Mesodermal cell (in vitro differentiated cells): ENCODE data around the gene FRAT1.

Experiments used
- H3K27ac ChIP-seq: 2 replicates; pipeline ENCODE4 v1.7.0; 2013; ENCODE audit warnings: mild to moderate bottlenecking, low read depth, low read length, moderate library complexity; ENCODE audit not compliant: severe bottlenecking
- H3K36me3 ChIP-seq: 2 replicates; pipeline ENCODE4 v1.7.1; 2013; ENCODE audit warnings: mild to moderate bottlenecking, low read length, moderate library complexity; ENCODE audit not compliant: control insufficient read depth, insufficient read depth
- H3K4me1 ChIP-seq: one replicate; pipeline ENCODE4 v1.7.1; 2013; ENCODE audit warnings: mild to moderate bottlenecking, low read length; ENCODE audit not compliant: insufficient read depth, control insufficient read depth, poor library complexity, severe bottlenecking
- H3K4me3 ChIP-seq: 2 replicates; pipeline ENCODE4 v1.7.0; 2013; ENCODE audit warnings: low read length, control low read depth, mild to moderate bottlenecking; ENCODE audit not compliant: insufficient read depth, poor library complexity, severe bottlenecking; ENCODE audit errors: extremely low read depth
- H3K9me3 ChIP-seq: 2 replicates; pipeline ENCODE4 v1.7.1; 2013; ENCODE audit warnings: mild to moderate bottlenecking, low read length, moderate library complexity; ENCODE audit not compliant: control insufficient read depth
- WGBS, 2 experiments: methylation state at CpG; one replicate each; pipeline ENCODE4 v1.1.5; 2013; ENCODE audit warnings: missing lambda C conversion rate in 2 of 2; ENCODE audit not compliant: insufficient coverage in 2 of 2; 5-methylcytosine and 5-hydroxymethylcytosine counted together

Gene FRAT1

GRCh38 chr10:97356318-97356914 is 37.3 kb downstream of the FRAT1 start:
- H3K27ac ChIP-seq = no peak overlapping the region
- H3K4me3 ChIP-seq = no peak overlapping the region
- H3K36me3 ChIP-seq = peaks cover 77% of the 10 kb centered on the region
- no peaks in the 10 kb centered on the region for H3K9me3 ChIP-seq
- no peaks in the 10 kb centered on the region for H3K4me1 ChIP-seq
- 92 to 98% methylated on average over 3 to 6 of the region's 6 CpGs for WGBS, 2 experiments

- H3K4me1 ChIP-seq = no peaks in the 10 kb centered on the region
- H3K36me3 ChIP-seq = peaks cover 77% of the 10 kb centered on the region
- 80 to 82% methylated on average over 7 of the region's 7 CpGs for WGBS, 2 experiments
- H3K9me3 ChIP-seq = no peaks in the 10 kb centered on the region
- no peak overlapping the region for H3K4me3 ChIP-seq
- H3K27ac ChIP-seq = no peak overlapping the region
Measured at GRCh38 chr10:97356918-97357317, 37.8 kb downstream of the FRAT1 start.

DNA sequence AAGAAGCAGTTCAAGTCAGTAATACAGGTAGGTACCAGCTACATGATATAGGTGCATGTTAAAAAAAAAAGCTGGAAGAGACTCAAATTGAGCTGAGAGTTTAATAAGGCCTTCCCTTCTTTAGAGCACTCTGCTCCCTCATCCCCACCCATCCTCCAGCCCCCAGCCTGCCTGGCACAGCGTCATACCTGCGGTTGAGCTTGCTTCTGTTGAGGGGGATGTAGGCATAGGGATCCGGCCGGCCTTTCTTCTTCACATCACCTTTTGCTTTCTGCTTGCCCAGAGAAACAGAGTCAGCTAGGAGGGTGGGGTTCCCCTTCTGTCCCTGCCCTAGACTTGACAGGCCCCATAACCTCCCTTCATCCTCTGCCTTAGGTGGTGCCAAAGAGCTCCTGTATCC is 39.3 kb downstream of the FRAT1 start:
- Histone ChIP-seq H3K4me3 (no peak overlapping the region), H3K36me3 (peaks cover 75% of the 10 kb centered on the region), H3K9me3 (no peaks in the 10 kb centered on the region), H3K4me1 (no peaks in the 10 kb centered on the region), H3K27ac (no peak overlapping the region)
- 92% methylated on average over 2 of the region's 4 CpGs; no CpG with 5 or more reads in 1 of the 2 experiments for WGBS, 2 experiments

GRCh38 chr10:97358781-97359180 is 39.7 kb downstream of the FRAT1 start:
- H3K27ac ChIP-seq = no peak overlapping the region
- 88 to 91% methylated on average over 3 of the region's 3 CpGs for WGBS, 2 experiments
- H3K4me1 ChIP-seq = no peaks in the 10 kb centered on the region
- H3K4me3 ChIP-seq = no peak overlapping the region
- H3K9me3 ChIP-seq = no peaks in the 10 kb centered on the region
- H3K36me3 ChIP-seq = peaks cover 74% of the 10 kb centered on the region

- Histone ChIP-seq H3K27ac (no peak overlapping the region), H3K4me1 (no peaks in the 10 kb centered on the region), H3K9me3 (no peaks in the 10 kb centered on the region), H3K4me3 (no peak overlapping the region), H3K36me3 (peaks cover 77% of the 10 kb centered on the region)
- 93 to 97% methylated on average over 9 to 11 of the region's 11 CpGs for WGBS, 2 experiments
Measured at GRCh38 chr10:97360705-97361536, 41.9 kb downstream of the FRAT1 start.

DNA sequence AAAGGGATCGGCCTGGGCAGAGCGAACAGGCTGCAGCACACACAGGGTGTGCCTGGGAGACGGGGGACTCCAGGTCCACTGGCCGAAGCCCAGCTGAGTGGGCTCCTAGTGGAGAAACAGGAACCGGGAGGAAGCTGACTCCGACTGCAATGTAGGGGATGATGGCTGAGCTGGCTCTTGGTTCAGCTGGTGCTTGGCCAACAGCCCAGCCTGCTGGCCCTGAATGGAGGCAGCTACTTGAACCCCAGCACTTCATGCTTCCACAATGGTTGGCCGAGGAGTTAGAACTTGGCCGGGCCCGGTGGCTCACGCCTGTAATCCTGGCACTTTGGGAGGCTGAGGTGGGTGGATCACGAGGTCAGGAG is 42.4 kb downstream of the FRAT1 start:
- Histone ChIP-seq H3K4me1 (no peaks in the 10 kb centered on the region), H3K4me3 (no peak overlapping the region), H3K27ac (no peak overlapping the region), H3K36me3 (peaks cover 77% of the 10 kb centered on the region), H3K9me3 (no peaks in the 10 kb centered on the region)
- 92 to 98% methylated on average over 6 to 10 of the region's 11 CpGs for WGBS, 2 experiments

GRCh38 chr10:97362310-97363033 is 43.4 kb downstream of the FRAT1 start:
- no peaks in the 10 kb centered on the region for H3K9me3 ChIP-seq
- no peak overlapping the region for H3K4me3 ChIP-seq
- no peaks in the 10 kb centered on the region for H3K4me1 ChIP-seq
- H3K36me3 ChIP-seq = peaks cover 77% of the 10 kb centered on the region
- 81 to 93% methylated on average over 5 to 9 of the region's 11 CpGs for WGBS, 2 experiments
- H3K27ac ChIP-seq = no peak overlapping the region

- Histone ChIP-seq H3K9me3 (no peaks in the 10 kb centered on the region), H3K4me1 (no peaks in the 10 kb centered on the region), H3K4me3 (no peak overlapping the region), H3K27ac (no peak overlapping the region), H3K36me3 (peaks cover 73% of the 10 kb centered on the region)
- 95 to 100% methylated on average over 2 of the region's 4 CpGs for WGBS, 2 experiments
Measured at GRCh38 chr10:97363071-97363470, 44.0 kb downstream of the FRAT1 start.

GRCh38 chr10:97365761-97366351 is 46.8 kb downstream of the FRAT1 start:
- peaks cover 73% of the 10 kb centered on the region for H3K36me3 ChIP-seq
- no peak overlapping the region for H3K4me3 ChIP-seq
- H3K4me1 ChIP-seq = no peaks in the 10 kb centered on the region
- H3K27ac ChIP-seq = no peak overlapping the region
- H3K9me3 ChIP-seq = no peaks in the 10 kb centered on the region
- 97% methylated on average over 9 to 11 of the region's 19 CpGs for WGBS, 2 experiments

- 95 to 97% methylated on average over 6 to 8 of the region's 11 CpGs for WGBS, 2 experiments
- no peak overlapping the region for H3K4me3 ChIP-seq
- H3K4me1 ChIP-seq = no peaks in the 10 kb centered on the region
- H3K27ac ChIP-seq = no peak overlapping the region
- H3K36me3 ChIP-seq = peaks cover 73% of the 10 kb centered on the region
- H3K9me3 ChIP-seq = no peaks in the 10 kb centered on the region
Measured at GRCh38 chr10:97366572-97366971, 47.5 kb downstream of the FRAT1 start.
